Panc1 (cell line): ENCODE results near the gene ARMC12.

Source experiments
- CTCF ChIP-seq: fragments of 450-650 bp; IDR thresholded peaks from 2 replicates; pipeline ENCODE4 v1.5.1; 2017; ENCODE audit warnings: mild to moderate bottlenecking
- POLR2AphosphoS5 ChIP-seq: IDR thresholded peaks from 2 replicates; pipeline ENCODE4 v1.6.1; 2012; ENCODE audit warnings: mild to moderate bottlenecking, low read depth, low read length, moderate library complexity
- REST ChIP-seq, 2 experiments: IDR thresholded peaks; 2 replicates each; pipeline ENCODE4 v1.6.1; 2011 to 2012; ENCODE audit warnings: low read depth in 2 of 2, control low read depth in 1 of 2, low read length in 1 of 2, mild to moderate bottlenecking in 1 of 2, moderate library complexity in 1 of 2; ENCODE audit not compliant: insufficient read depth in 1 of 2
- SIN3A ChIP-seq: IDR thresholded peaks from 2 replicates; pipeline ENCODE4 v1.6.1; 2012; ENCODE audit warnings: low read depth, mild to moderate bottlenecking, low read length, moderate library complexity, borderline replicate concordance; ENCODE audit not compliant: insufficient read depth
- TCF7L2 ChIP-seq: IDR thresholded peaks from 2 replicates; pipeline ENCODE4 v1.6.1; 2011; ENCODE audit warnings: mild to moderate bottlenecking, low read depth, low read length, inconsistent platforms

- no peak for TF ChIP-seq CTCF
- TF ChIP-seq REST (IDR thresholded peaks at IDR 0.05; ENCODE audit: insufficient read depth in 1 of 2, low read depth in 2 of 2, low read length in 1 of 2), result no peak
- no peak for TF ChIP-seq SIN3A
- no peak for TF ChIP-seq POLR2AphosphoS5
- TF ChIP-seq TCF7L2, result no peak
Observed at GRCh38 chr6:35727231-35727934, 9.4 kb upstream of the ARMC12 start.
